Neuronal stem cell (in vitro differentiated cells): ENCODE data around the gene CDK16.

Experiments used
- DNase-seq: peaks from one replicate; pipeline ENCODE4 v3.0.0-alpha.2; 2013; ENCODE audit warnings: low spot score
- H2AFZ ChIP-seq: one replicate; pipeline ENCODE4 v1.6.1; 2013; ENCODE audit warnings: mild to moderate bottlenecking, low read length, inconsistent platforms
- H2AK5ac ChIP-seq: 2 replicates; pipeline ENCODE4 v1.6.1; 2013; ENCODE audit warnings: low read depth, mild to moderate bottlenecking, inconsistent platforms, low read length, moderate library complexity, mixed read lengths
- H2BK120ac ChIP-seq: 2 replicates; pipeline ENCODE4 v1.6.1; 2013; ENCODE audit warnings: low read depth, mild to moderate bottlenecking, inconsistent platforms, low read length, moderate library complexity, mixed read lengths
- H2BK12ac ChIP-seq: one replicate; pipeline ENCODE4 v1.6.1; 2013; ENCODE audit warnings: low read length, inconsistent platforms
- H2BK15ac ChIP-seq: 2 replicates; pipeline ENCODE4 v1.6.1; 2013; ENCODE audit warnings: mild to moderate bottlenecking, low read length, inconsistent platforms, mixed read lengths
- H2BK5ac ChIP-seq: one replicate; pipeline ENCODE4 v1.6.1; 2013; ENCODE audit warnings: inconsistent platforms, mild to moderate bottlenecking, low read length, moderate library complexity
- H3K14ac ChIP-seq: one replicate; pipeline ENCODE4 v1.6.1; 2013; ENCODE audit warnings: low read length, inconsistent platforms
- H3K18ac ChIP-seq: 2 replicates; pipeline ENCODE4 v1.6.1; 2013; ENCODE audit warnings: low read length, inconsistent platforms
- H3K23ac ChIP-seq: 2 replicates; pipeline ENCODE4 v1.6.1; 2013; ENCODE audit warnings: low read depth, mild to moderate bottlenecking, mixed read lengths, low read length, inconsistent platforms; ENCODE audit not compliant: poor library complexity
- H3K27ac ChIP-seq: replicated peaks from 3 replicates; pipeline ENCODE4 v1.5.1; 2013; ENCODE audit warnings: low read length, inconsistent platforms
- H3K27me3 ChIP-seq, 3 experiments: 2 replicates each; pipeline ENCODE4 v1.6.1; 2013; ENCODE audit warnings: low read length in 3 of 3, mild to moderate bottlenecking in 2 of 3, inconsistent platforms in 1 of 3, low read depth in 1 of 3, mixed read lengths in 1 of 3, moderate library complexity in 1 of 3; ENCODE audit not compliant: control insufficient read depth in 3 of 3, insufficient read depth in 3 of 3
- H3K36me3 ChIP-seq, 2 donors: replicated peaks in 1 of 2; 2 replicates each; pipeline ENCODE4 v1.6.1; 2013; ENCODE audit warnings: low read length in 2 of 2; ENCODE audit not compliant: control insufficient read depth in 2 of 2, insufficient read depth in 2 of 2
- H3K4ac ChIP-seq: 2 replicates; pipeline ENCODE4 v1.6.1; 2013; ENCODE audit warnings: inconsistent platforms, mild to moderate bottlenecking, low read length, moderate library complexity
- H3K4me1 ChIP-seq, 2 donors: 1 replicate in 1 of 2; 2 replicates in 1 of 2; pipeline ENCODE4 v1.6.1; 2013; ENCODE audit warnings: low read length in 2 of 2, low read depth in 1 of 2; ENCODE audit not compliant: control insufficient read depth in 2 of 2, insufficient read depth in 1 of 2
- H3K4me2 ChIP-seq: one replicate; pipeline ENCODE4 v1.6.1; 2013; ENCODE audit warnings: mild to moderate bottlenecking, low read length, inconsistent platforms; ENCODE audit not compliant: insufficient read depth, poor library complexity, severe bottlenecking
- H3K4me3 ChIP-seq, 2 donors: 2 replicates each; pipeline ENCODE4 v1.5.1; 2013; ENCODE audit warnings: low read length in 2 of 2, mild to moderate bottlenecking in 2 of 2, inconsistent platforms in 1 of 2, moderate library complexity in 1 of 2
- H3K79me1 ChIP-seq: one replicate; pipeline ENCODE4 v1.6.1; 2013; ENCODE audit warnings: low read depth, mild to moderate bottlenecking, inconsistent platforms, low read length, moderate library complexity
- H3K9ac ChIP-seq: one replicate; pipeline ENCODE4 v1.6.1; 2013; ENCODE audit warnings: mild to moderate bottlenecking, low read depth, low read length, inconsistent platforms; ENCODE audit not compliant: poor library complexity
- H3K9me3 ChIP-seq, 2 donors: replicated peaks in 1 of 2; 2 replicates each; pipeline versions ENCODE3 to v1.6.1; 2013; ENCODE audit warnings: low read length in 2 of 2, mild to moderate bottlenecking in 2 of 2, inconsistent platforms in 1 of 2, low read depth in 1 of 2, mixed read lengths in 1 of 2, moderate library complexity in 1 of 2; ENCODE audit not compliant: control insufficient read depth in 2 of 2, insufficient read depth in 1 of 2
- H4K8ac ChIP-seq: one replicate; pipeline ENCODE4 v1.6.1; 2013; ENCODE audit warnings: low read depth, mild to moderate bottlenecking, inconsistent platforms, low read length, moderate library complexity
- H4K91ac ChIP-seq: one replicate; pipeline ENCODE4 v1.6.1; 2013; ENCODE audit warnings: low read length, low read depth, mild to moderate bottlenecking, inconsistent platforms; ENCODE audit not compliant: poor library complexity
- WGBS, 2 donors: extraction: QIAGEN DNeasy Blood & Tissue Kit; methylation state at CpG; one replicate each; pipeline ENCODE4 v1.1.7; 2013; ENCODE audit warnings: missing lambda C conversion rate in 2 of 2, mixed read lengths in 1 of 2; ENCODE audit not compliant: insufficient read length in 2 of 2, insufficient replicate concordance in 1 of 2; ENCODE audit errors: extremely low coverage in 2 of 2; 5-methylcytosine and 5-hydroxymethylcytosine counted together

The CDK16 gene

GRCh38 chrX:47243351-47243750 is 24.9 kb downstream of the CDK16 start:
- Histone ChIP-seq H3K4ac (no peak overlapping the region), H3K4me3 (no peak overlapping the region), H2AK5ac (no peak overlapping the region), H3K9me3 (peaks cover 0 to 9% of the 10 kb centered on the region in 2 donors), H2AFZ (no peak overlapping the region), H3K4me1 (no peaks in the 10 kb centered on the region), H2BK120ac (no peak overlapping the region), H3K23ac (no peak overlapping the region), H3K27me3 (peaks cover 0 to 20% (median 0%) of the 10 kb centered on the region in 3 experiments), H2BK12ac (no peak overlapping the region), H3K27ac (no peak overlapping the region), H2BK15ac (no peak overlapping the region), H3K14ac (no peak overlapping the region), H3K36me3 (peaks cover 48 to 94% of the 10 kb centered on the region in 2 donors), H3K79me1 (peaks cover 2% of the 10 kb centered on the region), H3K4me2 (no peak overlapping the region), H3K18ac (no peak overlapping the region), H3K9ac (no peak overlapping the region), H2BK5ac (no peak overlapping the region), H4K91ac (no peak overlapping the region), H4K8ac (no peak overlapping the region)
- WGBS, 2 donors = no CpG with 5 or more reads among the region's 14 CpGs
- DNase-seq = no peak

GRCh38 chrX:47244676-47245075 is 26.2 kb downstream of the CDK16 start:
- H4K8ac ChIP-seq = no peak overlapping the region
- H2BK120ac ChIP-seq = no peak overlapping the region
- H3K18ac ChIP-seq = no peak overlapping the region
- H3K4me3 ChIP-seq = no peak overlapping the region
- H3K4me1 ChIP-seq = no peaks in the 10 kb centered on the region
- no peak overlapping the region for H3K4ac ChIP-seq
- DNase-seq = no peak
- H3K23ac ChIP-seq = no peak overlapping the region
- no peak overlapping the region for H3K4me2 ChIP-seq
- H2AFZ ChIP-seq = no peak overlapping the region
- no peak overlapping the region for H2AK5ac ChIP-seq
- H2BK5ac ChIP-seq = no peak overlapping the region
- H3K36me3 ChIP-seq = peaks cover 43 to 93% of the 10 kb centered on the region in 2 donors
- peaks cover 0 to 17% (median 0%) of the 10 kb centered on the region in 3 experiments for H3K27me3 ChIP-seq
- WGBS, 2 donors = no CpG with 5 or more reads among the region's 16 CpGs
- H4K91ac ChIP-seq = no peak overlapping the region
- H2BK15ac ChIP-seq = no peak overlapping the region
- H3K9me3 ChIP-seq = peaks cover 0 to 9% of the 10 kb centered on the region in 2 donors
- no peak overlapping the region for H3K14ac ChIP-seq
- H2BK12ac ChIP-seq = no peak overlapping the region
- no peaks in the 10 kb centered on the region for H3K79me1 ChIP-seq
- H3K27ac ChIP-seq = no peak overlapping the region
- H3K9ac ChIP-seq = no peak overlapping the region

GRCh38 chrX:47245156-47245555 is 26.7 kb downstream of the CDK16 start:
- Histone ChIP-seq H3K4ac (no peak overlapping the region), H3K23ac (no peak overlapping the region), H4K91ac (no peak overlapping the region), H3K27me3 (peaks cover 0 to 17% (median 0%) of the 10 kb centered on the region in 3 experiments), H4K8ac (no peak overlapping the region), H3K27ac (no peak overlapping the region), H3K4me2 (no peak overlapping the region), H3K9me3 (peaks cover 0 to 9% of the 10 kb centered on the region in 2 donors), H3K79me1 (no peaks in the 10 kb centered on the region), H3K36me3 (peaks cover 40 to 89% of the 10 kb centered on the region in 2 donors), H2AFZ (no peak overlapping the region), H3K18ac (no peak overlapping the region), H3K4me3 (no peak overlapping the region), H2BK120ac (no peak overlapping the region), H3K4me1 (no peaks in the 10 kb centered on the region), H3K9ac (no peak overlapping the region), H2BK5ac (no peak overlapping the region), H2BK15ac (no peak overlapping the region), H2BK12ac (no peak overlapping the region), H3K14ac (no peak overlapping the region), H2AK5ac (no peak overlapping the region)
- no CpG with 5 or more reads among the region's 10 CpGs for WGBS, 2 donors
- DNase-seq = no peak

- H3K79me1 ChIP-seq = no peaks in the 10 kb centered on the region
- no peak overlapping the region for H3K9ac ChIP-seq
- H2BK12ac ChIP-seq = no peak overlapping the region
- H2BK15ac ChIP-seq = no peak overlapping the region
- no peak overlapping the region for H2AFZ ChIP-seq
- no peak overlapping the region for H4K91ac ChIP-seq
- DNase-seq = no peak
- no peak overlapping the region for H3K23ac ChIP-seq
- H3K4me2 ChIP-seq = no peak overlapping the region
- H3K27ac ChIP-seq = no peak overlapping the region
- no peak overlapping the region for H2BK120ac ChIP-seq
- no peaks in the 10 kb centered on the region for H3K9me3 ChIP-seq
- no peak overlapping the region for H4K8ac ChIP-seq
- H2BK5ac ChIP-seq = no peak overlapping the region
- H3K4me1 ChIP-seq = no peaks in the 10 kb centered on the region
- WGBS, 2 donors = no CpG with 5 or more reads among the region's 23 CpGs
- no peak overlapping the region for H3K18ac ChIP-seq
- peaks cover 0 to 19% (median 0%) of the 10 kb centered on the region in 3 experiments for H3K27me3 ChIP-seq
- H3K14ac ChIP-seq = no peak overlapping the region
- no peak overlapping the region for H3K4me3 ChIP-seq
- H3K36me3 ChIP-seq = peaks cover 21 to 66% of the 10 kb centered on the region in 2 donors
- H2AK5ac ChIP-seq = no peak overlapping the region
- H3K4ac ChIP-seq = no peak overlapping the region
Observed at GRCh38 chrX:47247206-47247998, 28.9 kb downstream of the CDK16 start.
